Lung (tissue), 12 donors: ENCODE data around the gene TBC1D22A. TPM values are rescaled to one million over a fixed set of nuclear protein-coding genes. Genes with fewer than 3 reads are reported as not detected.

ENCODE experiments used
- ATAC-seq: fragments of 200-7000 bp; cut with Tn5 transposase; one replicate; pipeline ENCODE4 v1.9.1; 2020; ENCODE audit warnings: moderate number of reproducible peaks; ENCODE audit not compliant: insufficient read depth, low FRiP score
- DNase-seq, 3 donors: peaks; one replicate each; pipeline ENCODE4 v3.0.0-alpha.2; 2013 to 2017
- H3K27ac ChIP-seq, 2 donors: one replicate each; pipeline ENCODE4 v1.5.1; 2013; ENCODE audit warnings: mild to moderate bottlenecking in 2 of 2, moderate library complexity in 2 of 2, control low read depth in 1 of 2, inconsistent platforms in 1 of 2, low read depth in 1 of 2, low read length in 1 of 2
- H3K27me3 ChIP-seq, 3 donors: one replicate each; pipeline ENCODE4 v1.5.1; 2013; ENCODE audit warnings: low read length in 2 of 3; ENCODE audit not compliant: control insufficient read depth in 3 of 3, insufficient read depth in 3 of 3
- H3K36me3 ChIP-seq, 4 donors: one replicate each; pipeline ENCODE4 v1.5.1; 2013; ENCODE audit warnings: low read length in 4 of 4, mild to moderate bottlenecking in 1 of 4, moderate library complexity in 1 of 4; ENCODE audit not compliant: control insufficient read depth in 4 of 4, insufficient read depth in 4 of 4
- H3K4me1 ChIP-seq, 5 donors: one replicate each; pipeline ENCODE4 v1.5.1; 2013; ENCODE audit warnings: low read length in 5 of 5, mild to moderate bottlenecking in 2 of 5, moderate library complexity in 1 of 5; ENCODE audit not compliant: control insufficient read depth in 5 of 5, insufficient read depth in 5 of 5
- H3K4me3 ChIP-seq: one replicate; pipeline ENCODE4 v1.5.1; 2013; ENCODE audit warnings: mild to moderate bottlenecking, control low read depth, moderate library complexity
- H3K9ac ChIP-seq, 2 donors: one replicate each; pipeline ENCODE4 v1.5.1; 2013; ENCODE audit warnings: low read length in 2 of 2, control low read depth in 1 of 2; ENCODE audit not compliant: insufficient read depth in 1 of 2
- H3K9me3 ChIP-seq, 4 donors: one replicate each; pipeline ENCODE4 v1.5.1; 2013; ENCODE audit warnings: low read length in 3 of 4, mild to moderate bottlenecking in 1 of 4, moderate library complexity in 1 of 4; ENCODE audit not compliant: control insufficient read depth in 4 of 4, insufficient read depth in 3 of 4
- WGBS, 2 donors: extraction: QIAGEN DNeasy Blood & Tissue Kit; methylation state at CpG; one replicate each; pipeline ENCODE4 v1.1.7; 2013; 5-methylcytosine and 5-hydroxymethylcytosine counted together
- polyA plus RNA-seq, 2 donors: library from polyadenylated mRNA; stranded (reverse); fragments of 200-250 nt; gene quantifications; one replicate each; pipeline ENCODE4 v1.2.1, GENCODE V29; 2013
- total RNA-seq, 2 donors: library from RNA; depleted of rRNA in 1 of 2; stranded (reverse); fragments of >200 nt in 1 of 2; gene quantifications; one replicate each; pipeline ENCODE4 v1.2.1, GENCODE V29; 2014 to 2021
- TF ChIP-seq, protein P1 (sequence below): IDR thresholded peaks from 2 replicates; pipeline ENCODE4 v1.5.1; 2012; ENCODE audit warnings: mild to moderate bottlenecking; ENCODE audit errors: control extremely low read depth, extremely low read depth
- donor health status: control.
- donor health status: control.
- donor health status: Bipolar disorder and iron deficiency.
- donor health status: healthy.
- donor health status: DM: yes; HTN: yes; CAD: no.

TBC1D22A gene
- total and polyA plus RNA-seq, 4 donors: 20.2 to 38.4 (median 21.0) TPM

DNA sequence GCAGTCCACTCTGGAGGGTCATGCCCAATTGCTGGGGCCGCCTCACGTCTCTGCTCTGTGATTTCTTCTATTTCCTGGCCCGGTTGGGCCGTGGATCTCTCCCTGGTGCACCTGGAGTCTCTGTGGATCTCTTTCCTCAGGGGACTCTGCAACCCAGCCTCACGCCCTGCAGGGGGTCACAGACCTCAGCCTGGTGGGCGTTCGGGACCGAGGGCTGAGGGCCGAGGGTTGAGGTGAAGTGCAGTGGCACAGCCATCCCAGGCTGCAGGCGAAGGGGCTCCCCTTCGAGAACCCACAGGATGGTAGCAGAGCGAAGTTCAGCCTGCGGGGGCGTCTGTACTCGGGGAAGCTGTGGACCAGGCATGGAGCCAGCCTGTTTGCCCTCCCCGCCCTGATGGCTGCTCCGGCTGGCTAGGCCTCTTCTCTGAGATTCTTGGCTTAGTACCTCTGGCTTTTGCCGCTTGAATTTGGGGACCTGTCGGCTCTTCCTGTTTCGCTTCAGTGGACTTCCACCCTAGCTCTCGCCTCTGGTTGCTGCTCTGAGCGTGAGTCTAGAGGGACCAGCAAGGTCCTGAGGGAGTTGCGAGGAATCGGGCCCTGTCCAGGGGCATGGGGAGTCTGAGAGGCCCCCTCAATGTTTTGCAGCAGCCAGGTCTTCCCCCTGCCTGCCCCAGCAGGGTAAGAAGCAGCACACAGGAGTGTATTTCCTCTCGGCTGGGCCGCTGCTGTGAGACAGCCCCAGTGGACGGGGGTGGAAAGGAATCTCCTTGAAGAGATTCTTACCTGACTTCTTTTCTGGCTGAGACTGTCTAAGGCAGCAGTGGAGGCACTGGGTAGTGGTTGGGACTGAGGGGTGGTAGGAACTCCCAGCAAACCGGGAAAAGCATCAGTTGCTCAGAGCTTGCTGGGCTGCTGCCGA is 140.8 kb downstream of the TBC1D22A start:
- H3K9me3 ChIP-seq: no peaks in the 10 kb centered on the region
- H3K27ac ChIP-seq: no peak overlapping the region
- H3K4me3 ChIP-seq: no peak overlapping the region
- 93 to 95% methylated on average over 29 of the region's 29 CpGs for WGBS, 2 donors
- DNase-seq (peak; percentile 36 to 56 (median 46)), ATAC-seq (no peak)
- peaks cover 0 to 8% (median 0%) of the 10 kb centered on the region in 5 donors for H3K4me1 ChIP-seq
- H3K27me3 ChIP-seq: no peaks in the 10 kb centered on the region
- H3K9ac ChIP-seq: no peak overlapping the region
- peaks cover 0 to 17% (median 0%) of the 10 kb centered on the region in 4 donors for H3K36me3 ChIP-seq
- TF ChIP-seq, protein P1, sequence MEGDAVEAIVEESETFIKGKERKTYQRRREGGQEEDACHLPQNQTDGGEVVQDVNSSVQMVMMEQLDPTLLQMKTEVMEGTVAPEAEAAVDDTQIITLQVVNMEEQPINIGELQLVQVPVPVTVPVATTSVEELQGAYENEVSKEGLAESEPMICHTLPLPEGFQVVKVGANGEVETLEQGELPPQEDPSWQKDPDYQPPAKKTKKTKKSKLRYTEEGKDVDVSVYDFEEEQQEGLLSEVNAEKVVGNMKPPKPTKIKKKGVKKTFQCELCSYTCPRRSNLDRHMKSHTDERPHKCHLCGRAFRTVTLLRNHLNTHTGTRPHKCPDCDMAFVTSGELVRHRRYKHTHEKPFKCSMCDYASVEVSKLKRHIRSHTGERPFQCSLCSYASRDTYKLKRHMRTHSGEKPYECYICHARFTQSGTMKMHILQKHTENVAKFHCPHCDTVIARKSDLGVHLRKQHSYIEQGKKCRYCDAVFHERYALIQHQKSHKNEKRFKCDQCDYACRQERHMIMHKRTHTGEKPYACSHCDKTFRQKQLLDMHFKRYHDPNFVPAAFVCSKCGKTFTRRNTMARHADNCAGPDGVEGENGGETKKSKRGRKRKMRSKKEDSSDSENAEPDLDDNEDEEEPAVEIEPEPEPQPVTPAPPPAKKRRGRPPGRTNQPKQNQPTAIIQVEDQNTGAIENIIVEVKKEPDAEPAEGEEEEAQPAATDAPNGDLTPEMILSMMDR: no peak

GRCh38 chr22:46905415-46905814 is 143.0 kb downstream of the TBC1D22A start:
- Histone ChIP-seq H3K27ac (no peak overlapping the region), H3K36me3 (peaks cover 0 to 18% (median 0%) of the 10 kb centered on the region in 4 donors), H3K27me3 (no peaks in the 10 kb centered on the region), H3K9me3 (no peaks in the 10 kb centered on the region), H3K4me1 (peaks cover 0 to 8% (median 0%) of the 10 kb centered on the region in 5 donors), H3K4me3 (no peak overlapping the region), H3K9ac (no peak overlapping the region)
- no peak for DNase-seq
- TF ChIP-seq, protein P1: no peak
- 95 to 97% methylated on average over 15 of the region's 15 CpGs for WGBS, 2 donors
- ATAC-seq: no peak

DNA sequence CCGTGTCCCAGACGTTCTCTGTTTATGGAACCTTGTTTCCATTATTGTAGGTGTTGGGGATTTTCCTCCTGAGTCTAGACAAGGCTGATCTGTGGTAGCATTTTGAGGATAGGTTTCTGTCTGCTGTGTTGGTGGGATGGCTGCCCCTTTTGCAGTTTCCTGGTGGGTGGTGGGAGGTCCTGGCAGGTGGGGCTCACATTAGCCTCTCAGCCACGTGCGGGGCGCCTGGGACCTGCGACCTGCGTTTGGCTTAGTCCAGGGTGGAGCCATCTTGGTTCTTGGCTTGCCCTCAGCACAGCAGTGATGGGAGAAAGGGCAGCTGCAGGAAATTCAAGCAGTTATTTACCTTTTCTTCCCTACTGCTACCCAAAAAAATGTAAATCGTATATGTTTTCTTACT is 143.4 kb downstream of the TBC1D22A start:
- Histone ChIP-seq H3K27ac (no peak overlapping the region), H3K9ac (no peak overlapping the region), H3K9me3 (no peaks in the 10 kb centered on the region), H3K4me3 (no peak overlapping the region), H3K27me3 (no peaks in the 10 kb centered on the region), H3K4me1 (peaks cover 0 to 8% (median 0%) of the 10 kb centered on the region in 5 donors), H3K36me3 (peaks cover 0 to 18% (median 0%) of the 10 kb centered on the region in 4 donors)
- 86 to 87% methylated on average over 8 of the region's 8 CpGs for WGBS, 2 donors
- DNase-seq (no peak), ATAC-seq (no peak)
- TF ChIP-seq, protein P1: no peak
